ACC112 (cell line): ENCODE results near the gene LGR5.
"Not testable (repeated sequence)": the region's sequence is repeated elsewhere in the genome, so short reads cannot be mapped to it uniquely, and the experiment has no call there.

Experiments used
- H2AFZ ChIP-seq: fragments of 200-600 bp; sonication (generic); one replicate; pipeline ENCODE4 v1.6.0; 2017; ENCODE audit warnings: antibody characterized with exemption, low read length; ENCODE audit not compliant: unreplicated experiment
- H3K27ac ChIP-seq: fragments of 200-600 bp; sonication (generic); 2 replicates; pipeline ENCODE4 v1.5.1; 2014; ENCODE audit warnings: low read depth, mild to moderate bottlenecking, antibody characterized with exemption, low read length, moderate library complexity
- H3K27me3 ChIP-seq: fragments of 200-600 bp; sonication (generic); 2 replicates; pipeline ENCODE4 v1.6.1; 2014; ENCODE audit warnings: mild to moderate bottlenecking, antibody characterized with exemption, low read length, moderate library complexity, mixed read lengths; ENCODE audit not compliant: insufficient read depth
- H3K36me3 ChIP-seq: fragments of 200-600 bp; sonication (generic); 2 replicates; pipeline ENCODE4 v1.6.1; 2016; ENCODE audit warnings: mild to moderate bottlenecking, antibody characterized with exemption, low read length, moderate library complexity, mixed read lengths; ENCODE audit not compliant: insufficient read depth
- H3K4me1 ChIP-seq: fragments of 200-600 bp; sonication (generic); one replicate; pipeline ENCODE4 v1.6.1; 2016; ENCODE audit warnings: low read length, mixed read lengths; ENCODE audit not compliant: insufficient read depth, unreplicated experiment, control insufficient read depth
- H3K4me3 ChIP-seq: fragments of 200-600 bp; sonication (generic); 2 replicates; pipeline ENCODE4 v1.5.1; 2014; ENCODE audit warnings: mild to moderate bottlenecking, low read depth, low read length
- H3K79me2 ChIP-seq: fragments of 200-600 bp; sonication (generic); one replicate; pipeline ENCODE4 v1.6.0; 2016; ENCODE audit warnings: low read length; ENCODE audit not compliant: control insufficient read depth, unreplicated experiment, insufficient read depth

The LGR5 gene

GRCh38 chr12:71551529-71551928 is 111.9 kb downstream of the LGR5 start:
- H3K36me3 ChIP-seq: no peaks in the 10 kb centered on the region
- no peak overlapping the region for H3K27ac ChIP-seq
- H2AFZ ChIP-seq: no peak overlapping the region
- no peaks in the 10 kb centered on the region for H3K27me3 ChIP-seq
- no peaks in the 10 kb centered on the region for H3K79me2 ChIP-seq
- peaks cover 4% of the 10 kb centered on the region for H3K4me1 ChIP-seq
- H3K4me3 ChIP-seq: no peak overlapping the region

DNA sequence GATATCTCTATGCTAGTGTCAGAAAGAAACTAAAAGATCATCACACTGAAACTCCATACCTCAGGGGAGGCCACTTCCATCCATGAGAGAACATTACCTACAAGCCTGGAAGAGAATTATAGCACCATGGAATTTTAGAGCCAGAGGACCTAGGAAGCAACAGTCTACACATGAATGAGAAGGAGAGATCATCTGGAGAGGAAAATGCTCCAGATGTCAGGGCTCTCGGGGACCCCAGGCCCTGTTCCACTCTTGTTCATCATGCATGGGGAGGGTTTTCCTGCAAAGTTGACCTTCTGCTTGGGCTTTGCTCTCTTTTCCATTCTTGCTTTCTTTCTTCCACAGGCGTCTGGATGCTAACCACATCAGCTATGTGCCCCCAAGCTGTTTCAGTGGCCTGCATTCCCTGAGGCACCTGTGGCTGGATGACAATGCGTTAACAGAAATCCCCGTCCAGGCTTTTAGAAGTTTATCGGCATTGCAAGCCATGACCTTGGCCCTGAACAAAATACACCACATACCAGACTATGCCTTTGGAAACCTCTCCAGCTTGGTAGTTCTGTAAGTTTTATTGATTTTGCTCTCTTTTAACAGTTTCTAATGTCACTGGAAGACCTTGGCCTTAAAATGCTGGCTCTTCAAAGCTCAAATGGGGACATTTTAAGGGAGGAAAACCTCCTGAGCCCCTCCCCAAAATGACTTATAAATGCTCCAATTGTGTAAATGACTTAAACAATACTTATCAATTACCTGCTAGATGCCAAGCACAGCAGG is 113.3 kb downstream of the LGR5 start:
- Histone ChIP-seq H3K27me3 (no peaks in the 10 kb centered on the region), H2AFZ (no peak overlapping the region), H3K36me3 (no peaks in the 10 kb centered on the region), H3K79me2 (no peaks in the 10 kb centered on the region), H3K4me1 (peaks cover 14% of the 10 kb centered on the region), H3K4me3 (no peak overlapping the region), H3K27ac (no peak overlapping the region)

- Histone ChIP-seq H3K79me2 (no peaks in the 10 kb centered on the region), H2AFZ (no peak overlapping the region), H3K36me3 (no peaks in the 10 kb centered on the region), H3K4me1 (peaks cover 14% of the 10 kb centered on the region), H3K4me3 (no peak overlapping the region), H3K27ac (no peak overlapping the region), H3K27me3 (no peaks in the 10 kb centered on the region)
Measured at GRCh38 chr12:71555191-71555590, 115.6 kb downstream of the LGR5 start.

DNA sequence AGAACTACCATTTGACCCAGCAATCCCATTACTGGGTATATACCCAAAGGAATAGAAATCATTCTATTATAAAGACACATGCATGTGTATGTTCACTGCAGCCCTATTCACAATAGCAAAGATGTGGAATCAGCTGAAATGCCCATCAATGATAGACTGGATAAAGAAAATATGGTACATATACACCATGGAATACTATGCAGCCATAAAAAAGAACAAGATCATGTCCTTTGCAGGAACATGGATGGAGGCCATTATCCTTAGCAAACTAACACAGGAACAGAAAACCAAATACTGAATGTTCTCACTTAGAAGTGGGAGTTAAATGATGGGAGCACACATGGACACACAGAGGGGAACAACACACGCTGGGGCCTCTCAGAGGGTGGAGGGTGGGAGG is 116.2 kb downstream of the LGR5 start:
- not testable (repeated sequence) for H3K27ac ChIP-seq, H3K27me3 ChIP-seq, H3K4me3 ChIP-seq, H2AFZ ChIP-seq, H3K36me3 ChIP-seq, H3K79me2 ChIP-seq
- H3K4me1 ChIP-seq: peaks cover 14% of the 10 kb centered on the region

GRCh38 chr12:71556448-71556847 is 116.8 kb downstream of the LGR5 start:
- Histone ChIP-seq H3K4me3 (no peak overlapping the region), H3K27ac (peak overlapping the region; percentile 60), H3K27me3 (no peaks in the 10 kb centered on the region), H3K4me1 (peaks cover 14% of the 10 kb centered on the region), H2AFZ (no peak overlapping the region), H3K79me2 (no peaks in the 10 kb centered on the region), H3K36me3 (no peaks in the 10 kb centered on the region)

- H2AFZ ChIP-seq: no peak overlapping the region
- H3K27ac ChIP-seq: peak overlapping the region; percentile 60
- H3K4me1 ChIP-seq: peaks cover 14% of the 10 kb centered on the region
- H3K27me3 ChIP-seq: no peaks in the 10 kb centered on the region
- no peak overlapping the region for H3K4me3 ChIP-seq
- no peaks in the 10 kb centered on the region for H3K36me3 ChIP-seq
- no peaks in the 10 kb centered on the region for H3K79me2 ChIP-seq
Measured at GRCh38 chr12:71556875-71557274, 117.3 kb downstream of the LGR5 start.

- Histone ChIP-seq H2AFZ (no peak overlapping the region), H3K79me2 (no peaks in the 10 kb centered on the region), H3K36me3 (no peaks in the 10 kb centered on the region), H3K4me3 (no peak overlapping the region), H3K27ac (no peak overlapping the region), H3K4me1 (peaks cover 14% of the 10 kb centered on the region), H3K27me3 (no peaks in the 10 kb centered on the region)
Measured at GRCh38 chr12:71558445-71558844, 118.8 kb downstream of the LGR5 start.

GRCh38 chr12:71562676-71563595 is 123.3 kb downstream of the LGR5 start:
- Histone ChIP-seq H3K4me1 (no peaks in the 10 kb centered on the region), H2AFZ (no peak overlapping the region), H3K36me3 (no peaks in the 10 kb centered on the region), H3K27me3 (peaks cover 5% of the 10 kb centered on the region), H3K4me3 (no peak overlapping the region), H3K79me2 (no peaks in the 10 kb centered on the region), H3K27ac (no peak overlapping the region)

GRCh38 chr12:71565535-71565934 is 125.9 kb downstream of the LGR5 start:
- no peak overlapping the region for H3K27ac ChIP-seq
- peaks cover 11% of the 10 kb centered on the region for H3K27me3 ChIP-seq
- H3K36me3 ChIP-seq: no peaks in the 10 kb centered on the region
- H3K79me2 ChIP-seq: no peaks in the 10 kb centered on the region
- H3K4me3 ChIP-seq: no peak overlapping the region
- no peak overlapping the region for H2AFZ ChIP-seq
- no peaks in the 10 kb centered on the region for H3K4me1 ChIP-seq

DNA sequence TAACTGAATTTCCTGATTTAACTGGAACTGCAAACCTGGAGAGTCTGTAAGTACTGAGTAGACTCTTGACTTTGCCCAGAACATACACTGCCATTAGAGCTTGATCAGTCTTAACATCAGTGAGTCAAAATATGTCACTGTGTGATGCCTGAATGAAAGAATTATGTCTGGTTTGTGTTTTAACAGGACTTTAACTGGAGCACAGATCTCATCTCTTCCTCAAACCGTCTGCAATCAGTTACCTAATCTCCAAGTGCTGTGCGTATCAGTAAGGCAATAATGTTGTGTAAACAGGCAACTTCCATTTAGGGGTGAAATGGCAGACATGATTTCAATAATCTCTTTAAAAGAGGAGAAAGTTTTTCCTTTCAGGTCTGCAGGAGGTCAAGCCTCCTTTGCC is 127.1 kb downstream of the LGR5 start:
- no peak overlapping the region for H3K27ac ChIP-seq
- H3K79me2 ChIP-seq: no peaks in the 10 kb centered on the region
- no peak overlapping the region for H3K4me3 ChIP-seq
- peaks cover 11% of the 10 kb centered on the region for H3K27me3 ChIP-seq
- no peaks in the 10 kb centered on the region for H3K36me3 ChIP-seq
- no peaks in the 10 kb centered on the region for H3K4me1 ChIP-seq
- H2AFZ ChIP-seq: no peak overlapping the region

DNA sequence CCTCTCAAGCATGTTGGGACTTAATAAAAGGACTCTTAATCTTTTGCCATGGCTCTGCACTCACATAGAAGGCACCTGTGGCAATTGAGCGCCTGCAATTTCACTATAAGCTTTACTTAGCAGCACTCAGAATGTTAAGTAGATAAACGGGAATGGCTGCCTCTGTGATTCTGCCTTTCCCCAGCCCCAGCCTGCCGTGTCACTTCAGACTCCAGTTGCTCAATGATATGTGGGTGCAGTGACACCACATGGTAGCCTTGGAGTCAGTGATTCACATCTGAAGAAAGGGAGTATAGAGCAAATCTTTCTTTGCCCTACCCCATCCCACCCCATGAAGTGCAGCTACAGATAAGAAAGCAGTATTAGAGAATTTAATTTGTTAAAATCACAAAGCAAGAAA is 127.9 kb downstream of the LGR5 start:
- H2AFZ ChIP-seq: no peak overlapping the region

More for the DNA sequence above, 127.9 kb downstream of the LGR5 start:
- no peaks in the 10 kb centered on the region for H3K36me3 ChIP-seq
- peaks cover 11% of the 10 kb centered on the region for H3K27me3 ChIP-seq
- no peak overlapping the region for H3K4me3 ChIP-seq
- no peak overlapping the region for H3K27ac ChIP-seq
- no peaks in the 10 kb centered on the region for H3K79me2 ChIP-seq
- H3K4me1 ChIP-seq: no peaks in the 10 kb centered on the region
